OCI-LY7 (cell line): ENCODE results near the gene CTBS.

ENCODE experiments used
- EZH2phosphoT487 ChIP-seq: fragments of 200-600 bp; sonication (generic); IDR thresholded peaks from 2 replicates; pipeline ENCODE4 v1.6.1; 2018; ENCODE audit warnings: low read depth, borderline replicate concordance, mild to moderate bottlenecking, mixed run types, antibody characterized with exemption, low read length, moderate library complexity, mixed read lengths
- TF ChIP-seq, protein P1 (sequence below): fragments of 200-600 bp; sonication (generic); conservative IDR thresholded peaks from 2 replicates; pipeline ENCODE4 v1.5.1; 2014; ENCODE audit warnings: mild to moderate bottlenecking, antibody characterized with exemption, low read length, moderate library complexity, mixed read lengths

- TF ChIP-seq, protein P1, sequence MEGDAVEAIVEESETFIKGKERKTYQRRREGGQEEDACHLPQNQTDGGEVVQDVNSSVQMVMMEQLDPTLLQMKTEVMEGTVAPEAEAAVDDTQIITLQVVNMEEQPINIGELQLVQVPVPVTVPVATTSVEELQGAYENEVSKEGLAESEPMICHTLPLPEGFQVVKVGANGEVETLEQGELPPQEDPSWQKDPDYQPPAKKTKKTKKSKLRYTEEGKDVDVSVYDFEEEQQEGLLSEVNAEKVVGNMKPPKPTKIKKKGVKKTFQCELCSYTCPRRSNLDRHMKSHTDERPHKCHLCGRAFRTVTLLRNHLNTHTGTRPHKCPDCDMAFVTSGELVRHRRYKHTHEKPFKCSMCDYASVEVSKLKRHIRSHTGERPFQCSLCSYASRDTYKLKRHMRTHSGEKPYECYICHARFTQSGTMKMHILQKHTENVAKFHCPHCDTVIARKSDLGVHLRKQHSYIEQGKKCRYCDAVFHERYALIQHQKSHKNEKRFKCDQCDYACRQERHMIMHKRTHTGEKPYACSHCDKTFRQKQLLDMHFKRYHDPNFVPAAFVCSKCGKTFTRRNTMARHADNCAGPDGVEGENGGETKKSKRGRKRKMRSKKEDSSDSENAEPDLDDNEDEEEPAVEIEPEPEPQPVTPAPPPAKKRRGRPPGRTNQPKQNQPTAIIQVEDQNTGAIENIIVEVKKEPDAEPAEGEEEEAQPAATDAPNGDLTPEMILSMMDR = no peak
- no peak for TF ChIP-seq EZH2phosphoT487
These were observed 64.1 kb downstream of the CTBS start for GRCh38 chr1:84510165-84510564.
